ENCODE measurements around the gene CHKB. TPM values are rescaled to one million over a fixed set of nuclear protein-coding genes. Genes with fewer than 3 reads are reported as not detected.

CHKB gene
- total RNA-seq, 2 experiments from 2014 or later: 55.6 to 60.3 TPM

- Mint-ChIP-seq H3K9me3 (no peaks in the 10 kb centered on the region), H3K27me3 (peaks cover 23% of the 10 kb centered on the region), H3K4me3 (no peak overlapping the region), H3K27ac (no peak overlapping the region), H3K36me3 (ENCODE audit: low read depth) (no peaks in the 10 kb centered on the region), H3K4me1 (ENCODE audit: low read depth) (no peaks in the 10 kb centered on the region)
- intact Hi-C loops (cut with micrococcal nuclease): no loop called here
- ChIA-PET CTCF (no interaction called here), POLR2A (no interaction called here)
- DNase-seq (no peak), ATAC-seq (no peak)
- no peak for TF ChIP-seq CTCF (IDR thresholded peaks at IDR 0.05)
These were observed 25.0 kb upstream of the CHKB start for GRCh38 chr22:50607659-50608020.

GRCh38 chr22:50606946-50607658, 24.5 kb upstream of the CHKB start:
- POLR2A ChIA-PET: no interaction called here
- CTCF ChIA-PET: no interaction called here
- H3K9me3 Mint-ChIP-seq: no peaks in the 10 kb centered on the region
- intact Hi-C loops (cut with micrococcal nuclease): no loop called here
- no peaks in the 10 kb centered on the region for H3K36me3 Mint-ChIP-seq (ENCODE audit: low read depth)
- no peak for DNase-seq
- no peak overlapping the region for H3K27ac Mint-ChIP-seq
- no peak for ATAC-seq
- H3K4me1 Mint-ChIP-seq (ENCODE audit: low read depth): no peaks in the 10 kb centered on the region
- TF ChIP-seq CTCF (IDR thresholded peaks at IDR 0.05): no peak
- no peak overlapping the region for H3K4me3 Mint-ChIP-seq
- H3K27me3 Mint-ChIP-seq: peaks cover 28% of the 10 kb centered on the region

GRCh38 chr22:50606165-50606945, 23.7 kb upstream of the CHKB start:
- no peak overlapping the region for H3K27ac Mint-ChIP-seq
- ChIA-PET POLR2A (no interaction called here), CTCF (no interaction called here)
- no peaks in the 10 kb centered on the region for H3K9me3 Mint-ChIP-seq
- H3K4me1 Mint-ChIP-seq (ENCODE audit: low read depth): peaks cover 3% of the 10 kb centered on the region
- H3K36me3 Mint-ChIP-seq (ENCODE audit: low read depth): no peaks in the 10 kb centered on the region
- ATAC-seq (no peak), DNase-seq (no peak)
- peaks cover 35% of the 10 kb centered on the region for H3K27me3 Mint-ChIP-seq
- intact Hi-C loops (cut with micrococcal nuclease): no loop called here
- no peak for TF ChIP-seq CTCF (IDR thresholded peaks at IDR 0.05)
- H3K4me3 Mint-ChIP-seq: no peak overlapping the region

GRCh38 chr22:50605613-50606074, 23.0 kb upstream of the CHKB start:
- intact Hi-C loops (cut with micrococcal nuclease): no loop called here
- Mint-ChIP-seq H3K4me1 (ENCODE audit: low read depth) (peaks cover 3% of the 10 kb centered on the region), H3K27me3 (peaks cover 35% of the 10 kb centered on the region), H3K27ac (no peak overlapping the region), H3K9me3 (no peaks in the 10 kb centered on the region), H3K36me3 (ENCODE audit: low read depth) (no peaks in the 10 kb centered on the region), H3K4me3 (no peak overlapping the region)
- no peak for ATAC-seq
- DNase-seq: no peak
- CTCF ChIA-PET: no interaction called here
- TF ChIP-seq CTCF (IDR thresholded peaks at IDR 0.05): no peak
- POLR2A ChIA-PET: no interaction called here

- Mint-ChIP-seq H3K27ac (no peak overlapping the region), H3K36me3 (ENCODE audit: low read depth) (no peaks in the 10 kb centered on the region), H3K9me3 (no peaks in the 10 kb centered on the region), H3K4me3 (no peak overlapping the region), H3K27me3 (peaks cover 33% of the 10 kb centered on the region), H3K4me1 (ENCODE audit: low read depth) (peaks cover 3% of the 10 kb centered on the region)
- CTCF ChIA-PET: no interaction called here
- intact Hi-C loops (cut with micrococcal nuclease): no loop called here
- POLR2A ChIA-PET: interaction anchor here (1.1 kb wide), 1 partner anchor 79 kb away, joined by 3 read pairs; no protein-coding TSS in a partner anchor
- TF ChIP-seq CTCF (IDR thresholded peaks at IDR 0.05): no peak
- no peak for ATAC-seq
- DNase-seq: no peak
These were observed 22.5 kb upstream of the CHKB start for GRCh38 chr22:50605002-50605612.

Measured in activated CD8-positive, alpha-beta T cell treated with anti-CD3 and anti-CD28 coated beads for 36 hours (primary cell).